ENCODE data around the gene ZBTB11. TPM values are rescaled to one million over a fixed set of nuclear protein-coding genes. Genes with fewer than 3 reads are reported as not detected.
"Not testable (repeated sequence)": the region's sequence is repeated elsewhere in the genome, so short reads cannot be mapped to it uniquely, and the experiment has no call there.

ZBTB11 gene
- total and polyA plus RNA-seq, 7 donors, result 3.0 to 24.4 (median 18.6) TPM

DNA sequence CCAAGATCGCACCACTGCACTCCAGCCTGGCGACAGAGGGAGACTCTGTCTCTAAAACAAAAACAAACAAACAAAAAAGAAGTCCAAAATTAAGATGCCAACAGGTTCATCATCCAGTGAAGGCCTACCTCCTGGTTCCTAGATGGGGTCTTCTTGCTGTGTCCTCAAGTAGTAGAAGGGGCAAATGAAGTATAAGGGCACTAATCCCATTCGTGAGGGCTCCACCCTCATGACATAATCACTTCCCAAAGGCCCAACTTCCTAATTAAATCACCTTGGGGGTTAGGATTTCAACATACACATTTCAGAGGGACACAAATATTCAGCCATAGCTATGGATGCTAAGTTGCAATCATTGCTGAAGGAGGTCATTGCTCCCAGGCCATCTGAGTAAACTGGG, 57.2 kb downstream of the ZBTB11 start:
- TF ChIP-seq, protein P1, sequence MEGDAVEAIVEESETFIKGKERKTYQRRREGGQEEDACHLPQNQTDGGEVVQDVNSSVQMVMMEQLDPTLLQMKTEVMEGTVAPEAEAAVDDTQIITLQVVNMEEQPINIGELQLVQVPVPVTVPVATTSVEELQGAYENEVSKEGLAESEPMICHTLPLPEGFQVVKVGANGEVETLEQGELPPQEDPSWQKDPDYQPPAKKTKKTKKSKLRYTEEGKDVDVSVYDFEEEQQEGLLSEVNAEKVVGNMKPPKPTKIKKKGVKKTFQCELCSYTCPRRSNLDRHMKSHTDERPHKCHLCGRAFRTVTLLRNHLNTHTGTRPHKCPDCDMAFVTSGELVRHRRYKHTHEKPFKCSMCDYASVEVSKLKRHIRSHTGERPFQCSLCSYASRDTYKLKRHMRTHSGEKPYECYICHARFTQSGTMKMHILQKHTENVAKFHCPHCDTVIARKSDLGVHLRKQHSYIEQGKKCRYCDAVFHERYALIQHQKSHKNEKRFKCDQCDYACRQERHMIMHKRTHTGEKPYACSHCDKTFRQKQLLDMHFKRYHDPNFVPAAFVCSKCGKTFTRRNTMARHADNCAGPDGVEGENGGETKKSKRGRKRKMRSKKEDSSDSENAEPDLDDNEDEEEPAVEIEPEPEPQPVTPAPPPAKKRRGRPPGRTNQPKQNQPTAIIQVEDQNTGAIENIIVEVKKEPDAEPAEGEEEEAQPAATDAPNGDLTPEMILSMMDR (IDR thresholded peaks at IDR 0.05), result no peak
- TF ChIP-seq POLR2AphosphoS5 (IDR thresholded peaks at IDR 0.05) (no peak), EP300 (IDR thresholded peaks at IDR 0.05) (no peak), POLR2A (IDR thresholded peaks at IDR 0.05) (no peak)
- 89 to 93% methylated on average over 3 of the region's 3 CpGs for WGBS, 2 donors
- no peaks in the 10 kb centered on the region for H3K36me3 ChIP-seq
- intact Hi-C loops (cut with DNase I), result no loop called here
- H3K27me3 ChIP-seq, result no peaks in the 10 kb centered on the region
- no peaks in the 10 kb centered on the region for H3K4me1 ChIP-seq
- H3K4me3 ChIP-seq, result no peak overlapping the region
- no peak for DNase-seq
- no peaks in the 10 kb centered on the region for H3K9me3 ChIP-seq
- H3K27ac ChIP-seq, result no peak overlapping the region

DNA sequence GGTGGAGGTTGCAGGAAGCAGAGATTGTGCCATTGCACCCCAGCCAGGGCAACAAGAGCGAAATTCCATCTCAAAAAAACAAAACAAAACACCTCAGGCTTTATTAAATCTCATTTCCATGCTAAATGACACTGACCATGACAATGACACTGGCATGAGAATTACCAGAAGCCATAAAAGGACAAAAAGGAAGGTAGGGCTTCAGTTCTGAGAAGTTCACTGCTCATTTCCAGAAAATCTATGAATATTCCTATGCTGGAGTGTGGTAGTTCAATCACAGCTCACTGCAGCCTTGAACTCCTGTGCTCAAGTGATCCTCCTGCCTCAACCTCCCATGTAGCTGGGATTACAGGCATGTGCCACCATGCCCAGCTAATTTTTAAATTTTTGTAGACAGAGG, 58.2 kb downstream of the ZBTB11 start:
- intact Hi-C loops (cut with DNase I), result no loop called here
- Histone ChIP-seq H3K4me1 (no peaks in the 10 kb centered on the region), H3K27me3 (no peaks in the 10 kb centered on the region), H3K4me3 (no peak overlapping the region), H3K36me3 (no peaks in the 10 kb centered on the region), H3K27ac (no peak overlapping the region), H3K9me3 (no peaks in the 10 kb centered on the region)
- 79 to 85% methylated on average over 1 of the region's 1 CpG for WGBS, 2 donors
- TF ChIP-seq EP300 (IDR thresholded peaks at IDR 0.05) (no peak), POLR2AphosphoS5 (IDR thresholded peaks at IDR 0.05) (no peak), POLR2A (IDR thresholded peaks at IDR 0.05) (no peak)
- DNase-seq, result no peak

DNA sequence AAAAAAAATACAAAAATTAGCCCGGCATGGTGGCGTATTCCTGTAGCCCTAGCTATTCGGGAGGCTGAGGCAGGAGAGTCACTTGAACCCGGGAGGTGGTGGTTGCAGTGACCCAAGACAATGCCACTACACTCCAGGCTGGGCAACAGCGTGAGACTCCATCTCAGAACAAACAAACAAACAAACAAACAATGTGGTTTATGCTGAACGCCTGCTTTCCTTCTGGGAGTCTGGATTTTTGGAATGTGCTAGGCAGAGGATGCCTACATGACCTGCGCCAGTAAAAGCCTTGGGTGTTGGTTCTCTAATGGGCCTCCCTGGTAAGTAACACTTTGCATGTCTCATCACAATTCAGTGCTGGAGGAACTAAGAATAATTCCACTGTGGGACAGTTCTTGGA, 59.5 kb downstream of the ZBTB11 start:
- Histone ChIP-seq H3K9me3 (no peaks in the 10 kb centered on the region), H3K4me1 (no peaks in the 10 kb centered on the region), H3K4me3 (no peak overlapping the region), H3K27ac (no peak overlapping the region), H3K36me3 (no peaks in the 10 kb centered on the region), H3K27me3 (no peaks in the 10 kb centered on the region)
- intact Hi-C loops (cut with DNase I), result no loop called here
- no peak for DNase-seq
- TF ChIP-seq POLR2A (IDR thresholded peaks at IDR 0.05), result no peak
- TF ChIP-seq EP300 (IDR thresholded peaks at IDR 0.05), result no peak
- TF ChIP-seq, protein P1 (IDR thresholded peaks at IDR 0.05), result no peak
- no peak for TF ChIP-seq POLR2AphosphoS5 (IDR thresholded peaks at IDR 0.05)
- WGBS, 2 donors, result 82 to 86% methylated on average over 7 of the region's 7 CpGs

DNA sequence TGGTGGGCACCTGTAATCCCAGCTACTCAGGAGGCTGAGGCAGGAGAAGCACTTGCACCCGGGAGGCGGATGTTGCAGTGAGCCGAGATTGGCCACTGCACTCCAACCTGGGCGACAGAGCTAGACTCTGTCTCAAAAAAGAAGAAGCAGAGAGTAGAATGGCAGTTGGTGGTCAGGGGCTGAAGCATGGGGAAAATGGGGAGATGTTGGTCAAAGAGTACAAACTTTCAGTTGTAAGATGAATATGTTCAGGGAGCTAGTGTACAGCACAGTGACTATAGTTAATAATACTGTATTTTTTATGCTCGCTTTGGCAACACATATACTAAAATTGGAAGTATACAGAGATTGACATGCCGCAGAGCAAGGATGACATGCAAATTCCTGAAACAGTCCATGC, 61.4 kb downstream of the ZBTB11 start:
- H3K4me3 ChIP-seq, result no peak overlapping the region
- WGBS, 2 donors, result 93% methylated on average over 6 of the region's 6 CpGs
- intact Hi-C loops (cut with DNase I), result no loop called here
- no peaks in the 10 kb centered on the region for H3K9me3 ChIP-seq
- H3K36me3 ChIP-seq, result no peaks in the 10 kb centered on the region
- H3K27ac ChIP-seq, result no peak overlapping the region
- DNase-seq, result no peak
- TF ChIP-seq POLR2A (IDR thresholded peaks at IDR 0.05) (no peak), EP300 (IDR thresholded peaks at IDR 0.05) (no peak), POLR2AphosphoS5 (IDR thresholded peaks at IDR 0.05) (no peak)
- TF ChIP-seq, protein P1 (IDR thresholded peaks at IDR 0.05), result no peak
- H3K4me1 ChIP-seq, result no peaks in the 10 kb centered on the region
- no peaks in the 10 kb centered on the region for H3K27me3 ChIP-seq

DNA sequence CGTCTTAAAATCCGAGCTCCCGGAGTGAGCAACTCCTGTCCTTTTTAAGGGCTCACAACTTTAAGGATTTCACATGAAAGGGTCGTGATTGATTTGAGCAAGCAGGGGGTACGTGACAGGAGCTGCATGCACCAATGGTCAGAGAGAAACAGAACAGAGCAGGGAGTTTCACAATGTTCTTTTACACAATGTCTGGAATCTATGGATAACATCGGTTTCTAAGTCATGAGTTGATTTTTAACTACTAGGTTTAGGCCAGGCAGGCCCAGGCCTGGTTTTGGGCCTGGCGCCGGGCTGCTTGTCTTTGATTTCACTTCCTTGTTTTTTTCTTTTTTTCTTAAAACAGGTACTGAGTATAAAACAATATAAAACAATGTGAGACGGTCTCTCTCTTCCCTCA, 63.9 kb downstream of the ZBTB11 start:
- 86% methylated on average over 8 to 9 of the region's 9 CpGs for whole genome bisulfite sequencing, 2 donors
- intact Hi-C loops (cut with DNase I), result not testable (repeated sequence)

DNA sequence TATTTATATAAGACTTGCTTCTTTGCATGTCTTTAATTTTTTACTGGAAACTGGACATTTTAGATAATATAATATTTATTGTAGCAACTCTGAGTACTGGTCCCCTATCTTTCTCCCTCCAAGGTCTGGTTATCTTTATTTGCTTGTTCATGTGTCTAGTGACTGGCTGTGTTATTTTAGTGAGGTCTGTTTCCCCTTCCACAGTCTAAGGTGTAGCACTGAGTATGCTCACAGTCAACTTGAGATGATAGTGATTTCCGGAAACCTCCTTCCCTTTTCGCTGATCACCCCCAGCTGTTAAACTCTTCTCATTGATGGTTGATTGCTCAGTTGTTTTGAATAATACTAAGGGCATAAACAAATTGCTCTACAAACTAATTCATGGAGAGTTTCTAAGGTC, 65.9 kb downstream of the ZBTB11 start:
- intact Hi-C loops (cut with DNase I), result no loop called here
- TF ChIP-seq, protein P1 (IDR thresholded peaks at IDR 0.05), result no peak
- TF ChIP-seq EP300 (IDR thresholded peaks at IDR 0.05) (no peak), POLR2AphosphoS5 (IDR thresholded peaks at IDR 0.05) (no peak), POLR2A (IDR thresholded peaks at IDR 0.05) (no peak)
- no peaks in the 10 kb centered on the region for H3K36me3 ChIP-seq
- H3K4me3 ChIP-seq, result no peak overlapping the region
- no peak for DNase-seq
- H3K27me3 ChIP-seq, result no peaks in the 10 kb centered on the region
- H3K4me1 ChIP-seq, result no peaks in the 10 kb centered on the region
- H3K27ac ChIP-seq, result no peak overlapping the region
- H3K9me3 ChIP-seq, result no peaks in the 10 kb centered on the region
- WGBS, 2 donors, result 85 to 97% methylated on average over 2 of the region's 2 CpGs

More for the DNA sequence above, 63.9 kb downstream of the ZBTB11 start:
- not testable (repeated sequence) for H3K36me3 ChIP-seq, H3K27ac ChIP-seq, H3K27me3 ChIP-seq, H3K4me3 ChIP-seq, H3K4me1 ChIP-seq, DNase-seq, H3K9me3 ChIP-seq

DNA sequence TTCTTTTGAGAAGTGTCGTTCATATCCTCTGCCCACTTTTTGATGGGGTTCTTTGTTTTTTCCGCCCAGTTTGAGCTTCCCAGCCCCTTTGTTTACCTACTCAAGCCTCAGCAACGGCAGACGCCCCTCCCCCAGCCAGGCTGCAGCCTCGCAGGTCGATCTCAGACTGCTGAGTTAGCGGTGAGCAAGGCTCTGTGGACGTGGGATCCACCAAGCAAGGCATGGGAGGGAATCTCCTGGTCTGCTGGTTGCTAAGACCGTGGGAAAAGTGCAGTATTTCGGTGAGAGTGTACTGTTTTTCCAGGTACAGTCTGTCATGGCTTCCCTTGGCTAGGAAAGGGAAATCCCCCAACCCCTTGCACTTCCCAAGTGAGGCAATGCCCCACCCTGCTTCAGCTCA, 71.5 kb downstream of the ZBTB11 start:
- H3K4me1 ChIP-seq; H3K27ac ChIP-seq; H3K27me3 ChIP-seq; H3K36me3 ChIP-seq; intact Hi-C loops (cut with DNase I); H3K9me3 ChIP-seq; H3K4me3 ChIP-seq; DNase-seq: not testable (repeated sequence)
- WGBS, 2 donors, result 78 to 80% methylated on average over 10 of the region's 10 CpGs

Data from sigmoid colon (tissue), 7 donors.